Fibroblast of lung (primary cell): ENCODE data around the gene SFTA2. TPM values are rescaled to one million over a fixed set of nuclear protein-coding genes. Genes with fewer than 3 reads are reported as not detected.

Experiments
- DNase-seq, 2 donors: peaks; one replicate each; pipeline versions ENCODE4 v3.0.0 to v3.0.0-alpha.2; 2010; ENCODE audit warnings: low read depth in 2 of 2
- H2AFZ ChIP-seq: 2 replicates; pipeline ENCODE4 v1.5.1; 2012; ENCODE audit warnings: low read length, control low read depth, inconsistent platforms
- H3K27ac ChIP-seq: 2 replicates; pipeline ENCODE4 v1.5.1; 2011; ENCODE audit warnings: low read length, control low read depth; ENCODE audit not compliant: insufficient read depth
- H3K27me3 ChIP-seq: 2 replicates; pipeline ENCODE4 v1.5.1; 2011; ENCODE audit warnings: mild to moderate bottlenecking, low read length; ENCODE audit not compliant: control insufficient read depth, insufficient read depth
- H3K36me3 ChIP-seq: 2 replicates; pipeline ENCODE4 v1.5.1; 2011; ENCODE audit warnings: low read length; ENCODE audit not compliant: control insufficient read depth, insufficient read depth
- H3K4me1 ChIP-seq: 2 replicates; pipeline ENCODE4 v1.5.1; 2011; ENCODE audit warnings: low read length; ENCODE audit not compliant: control insufficient read depth, insufficient read depth; ENCODE audit errors: extremely low read depth
- H3K4me2 ChIP-seq: 2 replicates; pipeline ENCODE4 v1.5.1; 2011; ENCODE audit warnings: low read length, control low read depth; ENCODE audit not compliant: insufficient read depth; ENCODE audit errors: extremely low read depth
- H3K4me3 ChIP-seq, 4 experiments: fragments of 200-600 bp in 1 of 4; sonication (generic) in 1 of 4; replicated peaks in 1 of 4; 2 replicates each; pipeline ENCODE4 v1.5.1; 2011 to 2016; ENCODE audit warnings: low read length in 4 of 4, low read depth in 3 of 4, mild to moderate bottlenecking in 3 of 4, control low read depth in 2 of 4, inconsistent platforms in 1 of 4, mixed read lengths in 1 of 4; ENCODE audit not compliant: insufficient read depth in 1 of 4; ENCODE audit errors: control extremely low read depth in 1 of 4
- H3K79me2 ChIP-seq: 2 replicates; pipeline ENCODE4 v1.5.1; 2012; ENCODE audit warnings: mild to moderate bottlenecking, low read length, inconsistent platforms; ENCODE audit not compliant: control insufficient read depth, insufficient read depth
- H3K9ac ChIP-seq: 2 replicates; pipeline ENCODE4 v1.5.1; 2011; ENCODE audit warnings: mild to moderate bottlenecking, low read length, control low read depth; ENCODE audit not compliant: insufficient read depth
- H3K9me3 ChIP-seq: 2 replicates; pipeline ENCODE4 v1.5.1; 2012; ENCODE audit warnings: low read depth, low read length; ENCODE audit not compliant: control insufficient read depth, insufficient read depth
- H4K20me1 ChIP-seq: 2 replicates; pipeline ENCODE4 v1.5.1; 2011; ENCODE audit warnings: low read length; ENCODE audit not compliant: control insufficient read depth, insufficient read depth; ENCODE audit errors: extremely low read depth
- CTCF ChIP-seq, 2 donors: IDR thresholded peaks in 1 of 2; conservative IDR thresholded peaks in 1 of 2; 1 replicate in 1 of 2; 2 replicates in 1 of 2; pipeline ENCODE4 v1.5.1; 2011 to 2012; ENCODE audit warnings: low read length in 2 of 2, control low read depth in 1 of 2, inconsistent platforms in 1 of 2, low read depth in 1 of 2, mild to moderate bottlenecking in 1 of 2
- EZH2 ChIP-seq: IDR thresholded peaks from 2 replicates; pipeline ENCODE4 v1.5.1; 2012; ENCODE audit warnings: low read length, control low read depth, mild to moderate bottlenecking; ENCODE audit errors: missing control alignments
- polyA plus RNA-seq, 2 donors: library from polyadenylated mRNA; depleted of rRNA in 1 of 2; stranded (reverse) in 1 of 2; unstranded in 1 of 2; fragments of >200 nt; gene quantifications; 2 replicates each; pipeline ENCODE4 v1.2.1, GENCODE V29; 2011 to 2012; ENCODE audit warnings: missing spikeins in 1 of 2
- total RNA-seq: library from RNA; depleted of rRNA; stranded (reverse); fragments of >200 nt; gene quantifications from 2 replicates; pipeline ENCODE4 v1.2.1, GENCODE V29; 2014

SFTA2 gene
- total and polyA plus RNA-seq, 2 donors (not counting 1 experiment from before 2014, with no cell fraction given) = not detected

GRCh38 chr6:30893001-30893591 is 38.9 kb downstream of the SFTA2 start:
- H2AFZ ChIP-seq = no peak overlapping the region
- no peak for DNase-seq
- H3K79me2 ChIP-seq = no peaks in the 10 kb centered on the region
- peaks cover 6% of the 10 kb centered on the region for H3K36me3 ChIP-seq
- peak in 1 of 2 donors; percentile 17 for TF ChIP-seq CTCF (conservative IDR thresholded peaks at IDR 0.05 in 1 of 2, IDR thresholded peaks at IDR 0.05 in 1 of 2; ENCODE audit: low read depth in 1 of 2, low read length in 2 of 2)
- TF ChIP-seq EZH2 = no peak
- H3K4me2 ChIP-seq = no peak overlapping the region
- H3K27ac ChIP-seq = no peak overlapping the region
- H3K27me3 ChIP-seq = no peaks in the 10 kb centered on the region
- H3K4me3 ChIP-seq = no peak overlapping the region
- no peaks in the 10 kb centered on the region for H3K9me3 ChIP-seq
- no peaks in the 10 kb centered on the region for H3K4me1 ChIP-seq
- H4K20me1 ChIP-seq = no peaks in the 10 kb centered on the region
- H3K9ac ChIP-seq = no peak overlapping the region

GRCh38 chr6:30891816-30892538 is 40.0 kb downstream of the SFTA2 start:
- Histone ChIP-seq H2AFZ (no peak overlapping the region), H3K9me3 (no peaks in the 10 kb centered on the region), H3K79me2 (no peaks in the 10 kb centered on the region), H3K4me3 (no peak overlapping the region), H4K20me1 (no peaks in the 10 kb centered on the region), H3K4me1 (no peaks in the 10 kb centered on the region), H3K27me3 (no peaks in the 10 kb centered on the region), H3K9ac (no peak overlapping the region), H3K36me3 (peaks cover 6% of the 10 kb centered on the region), H3K4me2 (no peak overlapping the region), H3K27ac (no peak overlapping the region)
- no peak for TF ChIP-seq EZH2
- TF ChIP-seq CTCF (conservative IDR thresholded peaks at IDR 0.05 in 1 of 2, IDR thresholded peaks at IDR 0.05 in 1 of 2; ENCODE audit: low read depth in 1 of 2, low read length in 2 of 2) = no peak
- no peak for DNase-seq

GRCh38 chr6:30891450-30891723 is 40.6 kb downstream of the SFTA2 start:
- Histone ChIP-seq H3K4me3 (no peak overlapping the region), H3K4me1 (peaks cover 2% of the 10 kb centered on the region), H4K20me1 (no peaks in the 10 kb centered on the region), H3K79me2 (no peaks in the 10 kb centered on the region), H3K27me3 (no peaks in the 10 kb centered on the region), H3K4me2 (no peak overlapping the region), H3K27ac (no peak overlapping the region), H3K9ac (no peak overlapping the region), H3K36me3 (peaks cover 6% of the 10 kb centered on the region), H2AFZ (no peak overlapping the region), H3K9me3 (no peaks in the 10 kb centered on the region)
- DNase-seq = no peak
- TF ChIP-seq EZH2 (no peak), CTCF (conservative IDR thresholded peaks at IDR 0.05 in 1 of 2, IDR thresholded peaks at IDR 0.05 in 1 of 2; ENCODE audit: low read depth in 1 of 2, low read length in 2 of 2) (no peak)
